RPMI8226 (cell line): Measurements from ENCODE around the gene ACTR2.

ENCODE experiments used
- DNase-seq: peaks from one replicate; pipeline ENCODE4 v3.0.0-alpha.2; 2015

Gene ACTR2

DNA sequence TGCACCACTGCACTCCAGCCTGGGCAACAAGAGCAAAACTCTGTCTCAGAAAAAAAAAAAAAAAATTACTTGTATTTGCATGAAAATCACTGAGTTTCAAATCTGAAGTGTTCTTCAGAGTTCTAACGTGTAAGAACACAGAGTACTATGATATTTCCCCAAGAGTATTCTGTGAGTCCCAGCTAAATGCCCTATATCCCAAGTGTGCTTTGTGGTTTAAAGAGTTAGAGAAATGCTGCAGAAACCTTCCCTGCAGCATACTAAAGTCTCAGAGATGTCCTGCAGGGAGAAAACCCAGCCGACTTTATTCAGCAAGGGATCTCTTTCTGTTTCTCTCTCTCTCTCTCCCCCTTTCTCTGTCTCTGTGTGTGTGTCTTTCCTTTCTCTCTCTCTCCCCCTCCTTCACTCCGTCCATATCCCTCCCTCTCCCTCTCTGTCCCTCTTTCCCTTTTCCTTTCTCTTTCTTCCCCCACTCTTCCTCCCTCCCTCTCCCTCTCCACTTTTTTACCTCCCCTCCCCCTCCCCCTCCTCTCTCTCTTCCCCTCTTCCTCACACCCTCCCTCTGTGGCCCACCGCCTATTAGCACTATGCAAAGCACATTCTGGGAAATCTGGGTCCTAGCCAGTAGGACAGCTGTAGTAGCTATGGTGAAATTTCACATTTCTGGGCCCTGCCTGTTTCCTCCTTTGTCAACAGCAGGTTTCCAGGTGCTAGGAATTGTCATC, 54.2 kb downstream of the ACTR2 start:
- DNase-seq: no peak

DNA sequence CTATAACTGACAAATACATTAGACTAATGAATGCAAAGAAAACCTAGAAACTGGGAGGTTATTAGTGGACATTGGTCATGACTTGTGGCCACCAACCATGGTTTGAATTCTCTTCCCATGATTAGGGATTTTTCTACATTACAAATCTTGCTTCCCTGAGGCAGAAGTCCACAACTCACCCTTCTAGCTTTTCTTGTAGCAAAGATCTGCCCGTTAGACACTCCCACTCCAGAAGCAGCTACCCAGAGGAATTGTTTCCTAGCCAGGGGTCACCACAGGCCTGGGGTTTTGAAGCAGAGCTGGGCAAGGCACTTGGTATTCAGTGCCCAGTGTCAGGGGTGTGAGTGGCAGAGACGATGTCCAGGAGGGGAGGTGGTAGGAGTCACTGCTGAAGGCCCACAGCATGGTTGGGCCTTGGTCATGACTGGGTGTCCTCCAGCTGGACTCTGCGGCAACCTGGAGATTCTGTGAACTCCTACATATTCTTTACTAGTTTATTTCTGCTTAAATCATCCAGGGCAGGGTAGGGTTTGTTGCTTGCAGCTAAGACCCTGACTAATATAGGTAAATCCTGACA, 54.9 kb downstream of the ACTR2 start:
- no peak for DNase-seq

DNA sequence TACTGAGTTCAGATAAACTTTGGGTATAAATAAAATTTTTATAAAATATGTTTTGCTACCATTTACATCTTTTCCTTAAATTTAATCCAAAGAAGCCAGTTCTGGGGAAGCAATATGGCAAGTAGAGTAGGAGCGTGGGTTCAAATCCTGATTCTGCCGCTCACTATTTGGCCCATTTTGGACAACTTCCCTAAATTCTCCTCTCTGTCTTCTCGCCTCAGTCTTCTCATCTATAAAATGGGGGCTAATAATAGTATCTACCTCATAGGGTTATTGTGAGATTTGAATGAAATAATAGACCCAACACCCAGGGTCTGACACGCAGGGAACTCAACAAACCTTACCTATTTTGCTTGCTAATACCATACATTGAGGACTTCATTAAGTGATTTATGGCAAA, 59.7 kb downstream of the ACTR2 start:
- DNase-seq: no peak

DNA sequence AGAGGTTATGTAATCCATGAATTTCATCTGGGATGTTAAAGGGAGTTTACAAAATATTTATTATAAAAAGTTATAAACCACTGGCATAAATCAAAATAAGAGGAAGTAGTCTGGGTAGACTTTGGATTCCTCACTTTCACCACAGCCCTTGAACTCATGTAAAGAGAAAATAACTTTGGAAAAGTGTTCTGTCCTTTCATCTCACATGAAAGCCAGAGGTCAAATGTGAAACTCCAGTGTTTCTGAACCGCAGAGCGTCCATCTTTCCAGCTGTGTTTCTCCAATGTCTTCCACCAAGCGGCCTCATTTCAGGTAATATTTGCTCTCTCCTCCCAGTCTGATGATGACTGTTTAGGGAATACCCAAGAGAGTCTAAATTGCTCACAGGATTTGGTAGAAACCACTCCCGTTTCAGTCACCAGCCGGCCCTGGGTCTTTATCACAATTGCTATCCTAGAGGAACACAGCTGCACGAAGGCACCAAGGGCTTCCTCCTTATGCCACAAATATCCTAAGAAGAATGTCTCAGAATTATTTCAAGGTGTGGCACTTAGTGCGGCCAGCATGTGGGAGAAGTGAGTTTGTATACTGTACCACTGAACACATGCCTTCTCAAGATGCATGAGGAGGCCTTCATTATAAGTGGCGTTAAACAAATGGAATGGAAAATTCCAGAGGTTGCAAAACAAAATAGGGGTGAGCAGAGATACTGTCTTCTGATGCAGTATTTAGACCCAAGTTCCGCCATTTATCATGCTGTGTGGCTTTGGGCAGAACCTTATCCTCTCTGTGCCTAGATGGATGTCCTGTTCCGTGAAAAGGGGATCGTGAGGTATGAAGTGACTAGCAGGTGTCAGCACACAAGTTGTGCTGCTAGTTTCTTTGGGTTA, 63.8 kb downstream of the ACTR2 start:
- DNase-seq: no peak

DNA sequence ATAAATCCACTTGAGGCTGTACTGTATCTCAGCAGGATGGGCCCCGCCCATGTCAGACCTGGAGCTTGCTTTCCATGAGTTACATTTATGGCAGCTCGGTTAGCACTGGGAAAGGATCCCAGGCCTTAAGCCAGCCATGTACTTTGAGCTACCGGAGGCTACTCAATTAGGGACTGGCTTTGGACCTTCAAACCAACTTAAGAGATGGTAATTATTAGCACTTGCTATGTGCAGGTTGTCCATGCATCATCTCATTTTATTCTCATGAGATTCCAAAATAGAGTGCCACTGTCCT, 64.4 kb downstream of the ACTR2 start:
- DNase-seq: no peak

DNA sequence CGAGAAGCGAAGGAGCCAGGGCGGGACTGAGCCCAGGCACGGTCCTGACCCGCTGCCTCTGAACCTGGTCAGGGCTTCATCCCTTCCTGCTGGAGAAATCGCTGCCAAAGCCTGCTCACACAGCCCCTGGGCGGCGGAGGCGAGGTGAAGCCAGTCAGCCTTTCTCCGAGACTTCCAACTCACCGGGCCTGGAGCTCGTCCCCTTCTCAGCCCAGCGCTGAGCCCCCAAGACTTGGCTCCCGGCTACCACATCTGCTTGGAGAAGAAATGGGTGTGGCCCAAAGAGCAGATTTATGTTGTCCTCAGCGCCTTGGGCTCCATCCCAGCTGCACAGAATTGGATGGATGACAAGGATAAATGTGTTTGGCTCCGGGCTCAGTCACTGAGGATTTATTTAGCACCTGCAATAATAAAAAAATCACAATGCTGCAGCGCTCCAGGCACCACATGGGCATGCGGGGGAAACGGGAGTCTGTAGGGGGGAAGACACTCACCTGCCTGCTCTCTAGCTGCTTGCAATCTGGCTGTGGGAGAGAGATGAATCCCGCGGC, 64.9 kb downstream of the ACTR2 start:
- DNase-seq: no peak

DNA sequence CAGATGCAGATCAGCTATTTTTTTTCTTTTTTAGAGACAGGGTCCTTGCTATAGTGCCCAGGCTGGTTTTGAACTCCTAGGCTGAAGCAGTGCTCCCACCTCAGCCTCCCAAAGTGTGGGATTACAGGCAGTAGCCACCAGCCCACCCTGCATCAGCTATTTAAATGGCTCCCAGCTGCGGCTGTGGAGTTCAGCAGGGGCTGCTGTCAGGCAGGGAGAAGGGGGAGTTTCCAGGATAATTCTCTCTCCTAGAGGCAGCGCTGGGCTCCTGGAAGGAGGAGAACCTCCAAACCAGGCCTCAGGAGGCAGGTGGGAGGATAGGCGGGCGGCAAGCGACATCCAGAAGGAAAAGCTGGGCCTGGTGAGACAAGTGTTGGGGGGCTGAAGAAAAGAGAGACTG, 65.7 kb downstream of the ACTR2 start:
- DNase-seq: no peak

DNA sequence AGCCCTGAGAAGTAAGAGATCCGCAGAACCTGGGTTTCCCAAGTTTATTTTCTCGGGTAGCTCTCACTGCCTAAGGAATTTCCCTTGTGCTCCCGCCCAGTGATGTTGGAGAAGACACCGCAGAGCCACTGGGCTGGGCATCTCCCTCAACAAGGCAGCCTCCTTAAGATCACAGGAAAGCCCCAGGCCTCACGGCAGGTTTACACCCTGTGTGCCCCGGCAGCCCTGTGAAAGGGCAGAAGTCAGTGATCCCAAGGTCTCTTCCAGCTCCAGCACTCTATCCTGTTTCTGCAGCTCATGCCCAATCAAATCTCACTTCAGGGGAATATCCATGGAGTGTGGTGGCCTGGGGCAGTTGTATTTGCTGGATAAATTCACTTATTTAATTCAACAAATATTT, 66.5 kb downstream of the ACTR2 start:
- no peak for DNase-seq

DNA sequence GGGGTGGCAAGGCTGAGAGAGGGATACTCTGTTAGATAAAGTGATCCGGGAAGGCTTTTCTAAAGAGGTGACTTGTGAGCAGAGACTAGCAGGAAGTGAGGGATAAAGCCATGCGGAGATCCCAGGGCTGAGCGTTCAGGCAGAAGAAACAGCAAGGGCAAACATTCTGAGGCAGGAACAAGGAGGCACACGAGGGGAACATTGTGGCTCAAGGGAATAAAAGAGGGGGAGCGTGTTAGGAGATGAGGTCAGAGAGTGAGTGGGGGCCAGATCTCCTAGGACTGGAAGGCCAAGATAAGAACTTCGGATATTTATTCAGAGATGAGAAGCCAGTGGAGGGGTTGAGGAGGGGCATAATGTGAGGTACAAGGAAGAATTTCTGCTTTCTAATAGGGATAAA, 67.1 kb downstream of the ACTR2 start:
- DNase-seq: no peak

DNA sequence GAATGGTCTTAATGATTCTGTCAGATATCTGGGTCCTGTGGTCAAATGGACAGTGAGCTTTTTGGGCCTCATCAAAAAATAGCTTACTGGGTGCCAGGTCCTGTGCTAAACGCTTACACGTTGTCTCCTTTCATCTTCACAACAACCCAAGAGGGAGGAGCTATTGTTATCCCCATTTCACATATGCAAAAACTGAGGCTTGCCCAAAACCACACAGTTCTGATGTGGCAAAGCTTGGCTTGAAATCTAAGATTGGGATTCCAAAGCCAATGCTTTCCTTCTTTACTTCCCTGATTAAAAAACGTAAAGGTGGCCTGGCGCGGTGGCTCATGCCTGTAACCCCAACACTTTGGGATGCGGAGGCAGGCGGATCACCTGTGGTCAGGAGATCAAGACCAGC, 69.3 kb downstream of the ACTR2 start:
- DNase-seq: no peak

DNA sequence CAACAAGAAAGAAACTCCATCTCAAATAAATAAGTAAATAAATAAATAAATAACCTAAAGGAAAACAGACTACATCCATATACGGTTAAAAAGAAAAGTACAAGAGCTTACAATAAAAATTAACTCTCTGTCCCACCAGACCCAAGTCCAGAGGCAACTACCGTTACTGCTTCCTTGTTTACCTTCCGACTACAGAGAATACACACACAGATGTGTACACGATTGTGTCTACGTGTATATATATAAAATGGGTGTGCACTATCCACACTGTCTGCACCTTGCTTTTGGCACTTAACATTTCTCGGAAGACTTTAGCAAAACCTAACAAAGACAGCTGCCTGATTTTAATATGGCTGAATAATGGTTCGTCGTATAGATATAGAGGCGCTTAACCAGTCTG, 69.9 kb downstream of the ACTR2 start:
- DNase-seq: no peak

DNA sequence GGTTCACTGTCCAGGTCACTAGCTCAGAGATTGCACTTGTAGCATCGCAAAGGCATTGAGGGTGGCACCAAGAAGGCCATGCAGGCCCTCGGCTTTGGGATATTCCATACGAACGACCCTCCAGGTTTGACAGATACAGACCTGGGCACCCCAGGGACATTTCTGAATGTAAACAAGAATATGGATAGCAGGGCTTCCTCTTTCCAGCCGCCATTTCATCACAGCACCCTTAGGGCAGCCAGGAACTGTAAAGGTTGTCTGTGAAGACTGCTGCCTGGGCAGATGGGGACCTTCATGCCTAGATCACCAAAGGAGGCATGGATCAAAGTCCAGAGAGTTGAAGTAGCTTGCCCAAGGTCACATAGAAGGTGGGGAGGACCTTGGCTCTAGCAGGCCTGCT, 70.5 kb downstream of the ACTR2 start:
- no peak for DNase-seq

DNA sequence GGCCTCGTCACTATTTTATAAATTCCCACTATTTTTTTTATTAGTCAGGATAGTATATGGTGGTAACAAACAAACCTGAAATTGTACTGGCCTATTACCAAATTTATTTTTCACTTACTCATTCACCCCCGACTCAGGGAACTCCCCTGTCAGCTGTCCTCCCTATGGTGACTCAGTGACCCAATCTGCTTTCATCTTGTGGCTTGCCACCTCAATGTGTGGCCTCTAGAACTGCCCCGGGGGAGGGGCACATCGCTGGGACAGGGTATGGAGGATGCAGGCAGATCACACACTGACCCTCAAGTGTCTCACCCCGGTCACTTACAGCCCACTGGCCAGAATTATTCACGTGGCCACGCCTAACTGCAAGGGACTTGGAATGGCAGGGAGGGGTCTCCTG, 71.6 kb downstream of the ACTR2 start:
- no peak for DNase-seq

DNA sequence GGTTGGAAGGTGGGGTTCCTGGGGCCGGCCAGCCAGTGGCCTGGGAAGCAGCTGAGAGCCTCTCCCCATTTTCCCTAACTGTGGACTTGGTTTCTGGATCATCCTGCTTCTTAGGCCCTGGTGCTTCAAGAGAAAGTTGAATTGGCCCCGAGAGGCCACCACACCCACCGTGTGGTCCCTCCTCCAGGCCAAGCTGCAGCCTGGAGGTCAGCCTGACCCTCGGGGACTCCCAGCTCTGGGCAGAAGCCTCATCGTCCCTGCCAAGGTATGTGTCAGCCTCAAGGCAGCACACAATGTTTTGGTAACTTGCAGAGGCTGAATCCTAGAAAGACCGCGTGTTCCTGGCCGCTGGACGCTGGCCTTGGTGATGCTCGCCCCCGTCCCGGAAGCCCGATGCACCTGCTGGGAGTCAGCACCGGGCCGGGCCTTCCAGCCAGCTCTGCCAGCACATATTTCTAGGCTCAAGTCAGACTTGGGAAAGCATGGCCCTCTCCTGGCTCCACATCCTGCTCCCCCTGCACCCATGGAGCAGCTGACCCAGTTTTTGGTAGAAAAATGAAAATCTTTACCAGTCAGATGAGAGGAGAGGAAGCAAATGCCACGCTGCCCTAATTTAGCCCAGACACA, 72.6 kb downstream of the ACTR2 start:
- DNase-seq: no peak

DNA sequence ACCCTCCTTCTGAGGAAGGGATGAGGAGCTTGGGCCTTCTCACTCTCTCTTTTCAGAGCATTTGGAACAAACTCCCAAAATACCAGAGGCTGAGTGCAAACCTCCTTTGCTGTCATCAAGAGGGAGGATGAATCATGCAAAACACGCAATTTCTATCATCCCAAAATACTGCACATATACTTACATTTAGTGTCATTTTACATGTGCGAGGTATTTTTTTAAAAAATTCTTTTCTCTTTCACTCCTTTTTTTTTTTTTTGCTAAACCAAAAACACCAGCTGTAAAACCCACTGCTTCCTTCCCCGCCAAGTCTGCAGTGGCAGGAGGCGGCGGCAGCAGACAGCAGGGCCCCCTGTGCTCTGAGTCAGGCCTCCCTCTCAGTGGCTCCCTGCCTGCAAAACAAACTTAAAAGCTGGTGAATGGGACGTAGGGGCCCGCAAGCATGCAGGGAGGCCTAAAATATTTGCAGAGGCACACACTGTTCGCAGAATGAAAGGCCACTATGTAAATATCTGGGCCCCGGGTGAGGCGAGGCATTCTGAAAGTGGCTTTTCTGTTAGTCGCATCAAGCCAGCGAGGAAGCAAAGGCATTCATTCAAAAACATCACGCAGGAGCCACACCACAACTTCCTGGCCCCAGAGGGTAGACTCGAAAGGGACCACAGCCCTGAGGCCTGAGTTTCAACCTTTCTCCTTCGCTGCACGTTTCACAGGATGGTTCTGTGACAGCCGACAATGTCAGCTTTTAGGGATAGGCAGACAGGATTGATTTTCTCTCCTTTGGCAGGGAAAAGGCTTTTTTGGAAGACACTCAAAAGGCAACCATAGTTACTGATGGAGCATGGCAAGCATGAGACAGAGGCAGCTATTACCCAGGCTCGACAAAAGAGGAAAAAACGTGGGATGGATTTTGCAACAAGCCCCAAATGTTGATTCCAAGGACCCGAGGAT, 73.4 kb downstream of the ACTR2 start:
- DNase-seq: no peak

DNA sequence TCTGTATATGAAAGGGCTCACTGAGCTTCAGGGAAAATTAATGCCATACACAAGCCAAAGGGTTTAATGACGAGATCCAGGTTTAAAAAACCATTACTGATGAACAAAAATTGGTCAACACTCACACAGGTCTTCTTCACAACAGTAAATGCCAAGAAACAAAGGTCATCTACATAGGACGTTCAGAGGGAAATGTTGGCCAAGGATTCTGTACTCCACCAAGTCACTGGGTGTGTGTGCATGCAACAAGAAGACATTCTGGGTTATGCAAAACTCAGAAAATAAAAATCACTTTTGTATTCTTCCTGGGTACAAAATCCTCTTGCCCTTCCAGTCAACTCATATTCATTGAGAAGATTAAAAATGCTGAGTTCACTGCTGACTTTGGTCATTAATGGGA, 78.3 kb downstream of the ACTR2 start:
- no peak for DNase-seq

DNA sequence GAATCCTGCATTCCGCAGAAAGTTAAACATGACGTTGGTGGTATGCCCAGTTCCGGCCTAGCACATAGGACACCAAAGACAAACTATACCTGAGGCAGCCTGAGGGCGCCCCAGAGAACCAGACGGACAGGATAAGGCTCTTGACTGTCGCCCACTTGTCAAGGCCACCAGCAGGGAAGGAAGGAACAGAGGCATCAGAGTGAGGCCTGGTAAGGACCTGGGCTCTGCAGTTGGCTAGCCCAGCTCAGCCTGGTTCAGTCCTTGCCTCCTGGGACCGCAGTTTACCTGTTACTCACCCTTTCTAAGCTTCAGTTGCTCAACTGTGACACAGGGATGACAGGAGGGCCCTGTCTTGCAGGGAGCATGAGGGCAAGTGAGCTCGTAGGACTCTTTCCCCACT, 82.1 kb downstream of the ACTR2 start:
- no peak for DNase-seq

DNA sequence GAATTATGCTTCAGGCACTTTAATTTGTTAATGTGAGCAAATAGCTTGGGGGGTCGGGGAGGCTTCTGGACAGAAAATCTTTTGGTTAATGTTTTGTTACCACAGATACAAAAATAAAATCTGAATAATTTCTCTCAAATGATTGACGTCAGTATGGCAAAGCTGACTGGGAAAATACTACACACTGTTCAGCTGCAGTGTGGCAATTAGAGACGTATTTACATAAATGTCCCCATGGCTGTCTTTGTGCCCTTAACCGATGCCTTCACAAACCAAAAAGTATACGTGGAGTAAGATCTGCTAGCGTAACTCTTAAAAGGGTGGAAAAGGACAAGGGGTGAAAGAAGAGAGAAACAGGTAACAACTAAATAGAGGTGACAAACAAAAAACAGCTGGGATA, 83.4 kb downstream of the ACTR2 start:
- DNase-seq: no peak

DNA sequence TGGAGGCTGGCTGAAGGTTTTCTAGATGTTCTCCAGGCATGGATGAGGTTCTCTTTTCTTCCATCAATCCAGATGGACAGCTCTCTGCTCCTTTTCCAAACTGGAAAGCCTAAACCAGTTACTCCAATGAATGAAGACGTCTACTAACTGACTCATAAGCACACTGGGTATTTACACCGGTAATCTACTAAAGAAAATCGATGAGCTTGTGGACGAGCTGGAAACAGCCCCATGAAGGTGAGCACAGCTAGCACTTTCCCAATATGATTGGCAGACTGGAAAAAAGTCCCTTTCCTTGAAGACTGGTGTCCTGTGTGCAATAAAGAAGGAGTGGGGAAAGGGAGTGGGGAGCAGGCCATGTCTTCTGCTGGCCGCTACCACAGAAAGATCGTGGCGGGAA, 84.0 kb downstream of the ACTR2 start:
- DNase-seq: no peak

DNA sequence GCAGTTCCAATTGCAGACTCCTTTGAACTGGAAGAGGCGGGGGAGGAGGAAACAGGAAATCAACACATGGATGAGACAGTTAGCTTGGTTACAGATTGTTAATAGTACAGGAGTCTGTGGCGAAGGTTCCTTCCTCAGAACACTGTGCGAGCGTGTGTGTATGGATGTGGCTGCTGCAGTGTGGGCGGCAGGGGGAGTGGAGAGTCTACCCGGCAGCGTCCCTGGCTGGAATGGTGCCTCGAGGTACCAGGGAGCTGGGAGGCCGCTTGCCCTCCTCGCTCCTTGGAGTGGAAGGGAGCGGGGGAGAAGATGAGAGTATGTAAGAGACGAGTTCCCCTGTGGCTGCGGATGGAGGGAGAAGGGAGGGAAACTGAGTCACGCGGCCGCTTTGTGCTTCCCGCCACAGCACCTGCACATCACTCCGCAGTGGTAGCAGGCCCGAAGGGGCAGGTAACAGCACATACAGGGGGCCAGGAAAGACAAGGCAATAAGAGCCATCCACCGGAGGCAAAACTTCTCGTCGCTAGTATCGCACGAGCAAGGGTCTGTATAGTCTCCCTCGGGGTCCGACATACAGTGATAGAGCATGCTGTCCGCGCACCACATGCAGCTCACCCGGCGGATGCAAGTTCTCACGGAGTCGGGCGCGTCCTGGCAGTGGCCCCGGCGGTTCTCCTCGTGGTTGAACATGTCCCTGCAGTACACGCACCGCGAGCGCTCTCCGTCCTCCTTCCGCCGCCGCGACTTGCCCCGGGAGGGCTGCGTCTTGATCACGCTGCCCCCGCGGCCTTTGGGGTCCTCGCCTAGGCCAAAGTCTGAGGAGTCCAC, 85.7 kb downstream of the ACTR2 start:
- DNase-seq: no peak

DNA sequence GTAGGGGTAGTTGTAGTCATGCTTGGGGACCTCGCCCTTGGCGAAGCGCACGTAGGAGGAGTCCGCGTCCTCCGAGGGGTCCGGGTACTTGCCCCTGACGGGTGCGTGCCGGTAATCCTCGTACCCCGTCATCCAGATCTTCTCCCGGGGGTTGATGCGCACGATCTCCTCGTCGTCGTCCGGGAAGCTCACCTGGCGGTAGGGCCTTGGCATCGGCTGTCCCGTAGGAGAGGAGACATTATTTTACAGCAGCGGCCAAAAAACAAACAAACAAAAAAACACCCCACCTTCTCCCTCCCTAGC, 86.3 kb downstream of the ACTR2 start:
- DNase-seq: no peak
